IMR-90 (cell line): ENCODE results near the gene DLD. TPM values are rescaled to one million over a fixed set of nuclear protein-coding genes. Genes with fewer than 3 reads are reported as not detected.

Experiments
- ATAC-seq: fragments of 200-7000 bp; cut with Tn5 transposase; 2 replicates; pipeline ENCODE4 v1.9.1; 2020; ENCODE audit warnings: low read depth, mild to moderate bottlenecking, moderate library complexity
- BruUV-seq: library from RNA; stranded (reverse); fragments of 400-500 nt; replicated peaks from 2 replicates; lab custom pipeline; 2021; lab: Mats Ljungman, UMichigan
- CTCF ChIA-PET: fragments of 300-600 bp; formaldehyde crosslinking; extraction: SDS; loops from one replicate; lab custom pipeline; 2021; ENCODE audit warnings: antibody characterized with exemption; lab: Yijun Ruan, JAX
- POLR2A ChIA-PET: fragments of 300-600 bp; sonication (Branson Sonifier 250); formaldehyde crosslinking; loops from one replicate; lab custom pipeline; 2022; ENCODE audit warnings: antibody characterized with exemption; ENCODE audit not compliant: unreplicated experiment; lab: Charles Lee
- DNase-seq: peaks from one replicate; pipeline ENCODE4 v3.0.0; 2013
- H2AFZ ChIP-seq: replicated peaks from 2 replicates; pipeline ENCODE3; 2013; ENCODE audit warnings: low read length, mild to moderate bottlenecking; ENCODE audit not compliant: poor library complexity
- H2AK5ac ChIP-seq: 2 replicates; pipeline ENCODE4 v1.6.1; 2013; ENCODE audit warnings: low read depth, low read length, inconsistent platforms
- H2AK9ac ChIP-seq: replicated peaks from 2 replicates; pipeline ENCODE3; 2013; ENCODE audit warnings: mild to moderate bottlenecking, low read depth, low read length, moderate library complexity; ENCODE audit not compliant: poor library complexity
- H2BK120ac ChIP-seq: 2 replicates; pipeline ENCODE4 v1.6.1; 2013; ENCODE audit warnings: low read depth, low read length, inconsistent platforms
- H2BK15ac ChIP-seq: 3 replicates; pipeline ENCODE4 v1.6.1; 2013; ENCODE audit warnings: low read depth, low read length, inconsistent platforms
- H2BK20ac ChIP-seq: 2 replicates; pipeline ENCODE4 v1.6.1; 2013; ENCODE audit warnings: low read depth, mild to moderate bottlenecking, inconsistent platforms, low read length, moderate library complexity
- H2BK5ac ChIP-seq: 2 replicates; pipeline ENCODE4 v1.6.1; 2013; ENCODE audit warnings: mild to moderate bottlenecking, low read depth, low read length, inconsistent platforms; ENCODE audit not compliant: poor library complexity, severe bottlenecking
- H3K14ac ChIP-seq: replicated peaks from 2 replicates; pipeline ENCODE4 v1.6.1; 2013; ENCODE audit warnings: low read depth, low read length, inconsistent platforms
- H3K18ac ChIP-seq: 2 replicates; pipeline ENCODE4 v1.6.1; 2013; ENCODE audit warnings: low read depth, low read length, control low read depth
- H3K23ac ChIP-seq: 2 replicates; pipeline ENCODE4 v1.6.1; 2013; ENCODE audit warnings: low read depth, low read length, inconsistent platforms
- H3K27ac ChIP-seq: 2 replicates; pipeline ENCODE4 v1.5.1; 2013; ENCODE audit warnings: mild to moderate bottlenecking, control low read depth, low read length; ENCODE audit not compliant: insufficient read depth
- H3K27me3 ChIP-seq: 2 replicates; pipeline ENCODE4 v1.6.1; 2013; ENCODE audit warnings: low read length; ENCODE audit not compliant: control insufficient read depth, insufficient read depth
- H3K36me3 ChIP-seq: 2 replicates; pipeline ENCODE4 v1.6.1; 2013; ENCODE audit warnings: low read length, mixed read lengths; ENCODE audit not compliant: control insufficient read depth, insufficient read depth
- H3K4ac ChIP-seq: 2 replicates; pipeline ENCODE4 v1.6.1; 2013; ENCODE audit warnings: low read depth, low read length, inconsistent platforms
- H3K4me1 ChIP-seq: 2 replicates; pipeline ENCODE4 v1.6.1; 2013; ENCODE audit warnings: low read length, mixed read lengths; ENCODE audit not compliant: control insufficient read depth, insufficient read depth
- H3K4me2 ChIP-seq: 2 replicates; pipeline ENCODE4 v1.6.1; 2013; ENCODE audit warnings: low read depth, mild to moderate bottlenecking, control low read depth, low read length, moderate library complexity
- H3K4me3 ChIP-seq: 2 replicates; pipeline ENCODE4 v1.5.1; 2013; ENCODE audit warnings: low read depth, mild to moderate bottlenecking, control low read depth, low read length, moderate library complexity; ENCODE audit not compliant: insufficient read depth
- H3K56ac ChIP-seq: 2 replicates; pipeline ENCODE4 v1.6.1; 2013; ENCODE audit warnings: low read length, inconsistent platforms; ENCODE audit not compliant: insufficient read depth; ENCODE audit errors: extremely low read depth
- H3K79me1 ChIP-seq, 2 experiments: 2 replicates each; pipeline ENCODE4 v1.6.1; 2013; ENCODE audit warnings: low read length in 2 of 2, inconsistent platforms in 1 of 2, low read depth in 1 of 2
- H3K9ac ChIP-seq: 2 replicates; pipeline ENCODE4 v1.6.1; 2013; ENCODE audit warnings: low read depth, low read length, control low read depth
- H3K9me1 ChIP-seq: 2 replicates; pipeline ENCODE4 v1.6.1; 2013; ENCODE audit warnings: low read length, inconsistent platforms; ENCODE audit not compliant: insufficient read depth
- H3K9me3 ChIP-seq: 2 replicates; pipeline ENCODE4 v1.6.1; 2013; ENCODE audit warnings: low read length; ENCODE audit not compliant: control insufficient read depth, insufficient read depth
- H4K20me1 ChIP-seq: 2 replicates; pipeline ENCODE4 v1.6.1; 2013; ENCODE audit warnings: low read length, inconsistent platforms; ENCODE audit not compliant: insufficient read depth
- H4K5ac ChIP-seq: 2 replicates; pipeline ENCODE4 v1.6.1; 2013; ENCODE audit warnings: mild to moderate bottlenecking, low read depth, low read length, control low read depth
- H4K8ac ChIP-seq, 2 experiments: 2 replicates each; pipeline ENCODE4 v1.6.1; 2013; ENCODE audit warnings: low read depth in 2 of 2, low read length in 2 of 2, control low read depth in 1 of 2, inconsistent platforms in 1 of 2
- H4K91ac ChIP-seq: 2 replicates; pipeline ENCODE4 v1.6.1; 2013; ENCODE audit warnings: low read depth, low read length, inconsistent platforms; ENCODE audit not compliant: insufficient read depth
- BHLHE40 ChIP-seq: fragments of 150-350 bp; IDR thresholded peaks from 2 replicates; pipeline ENCODE4 v1.6.1; 2016; ENCODE audit warnings: mild to moderate bottlenecking, low read depth, low read length
- CEBPB ChIP-seq: IDR thresholded peaks from 2 replicates; pipeline ENCODE4 v1.6.1; 2012; ENCODE audit warnings: low read depth, low read length, improper control_type of control experiment
- FOS ChIP-seq: fragments of 150-350 bp; IDR thresholded peaks from 2 replicates; pipeline ENCODE4 v1.6.1; 2016; ENCODE audit warnings: low read depth, low read length
- MAFK ChIP-seq: IDR thresholded peaks from 2 replicates; pipeline ENCODE4 v1.6.1; 2012; ENCODE audit warnings: low read depth, low read length, improper control_type of control experiment
- MAZ ChIP-seq: IDR thresholded peaks from 2 replicates; pipeline ENCODE4 v1.6.1; 2012; ENCODE audit warnings: low read depth, mild to moderate bottlenecking, low read length, improper control_type of control experiment, moderate library complexity, borderline replicate concordance
- MXI1 ChIP-seq: IDR thresholded peaks from 2 replicates; pipeline ENCODE4 v1.6.1; 2012; ENCODE audit warnings: low read depth, mild to moderate bottlenecking, low read length, moderate library complexity, borderline replicate concordance
- NFE2L2 ChIP-seq: fragments of 150-350 bp; IDR thresholded peaks from 2 replicates; pipeline ENCODE4 v1.6.1; 2016; ENCODE audit warnings: low read depth, mild to moderate bottlenecking, low read length
- POLR2A ChIP-seq: IDR thresholded peaks from 2 replicates; pipeline ENCODE4 v1.6.1; 2012; ENCODE audit warnings: mild to moderate bottlenecking, low read depth, low read length
- RAD21 ChIP-seq: IDR thresholded peaks from 2 replicates; pipeline ENCODE4 v1.6.1; 2012; ENCODE audit warnings: low read length, improper control_type of control experiment
- RCOR1 ChIP-seq: IDR thresholded peaks from 2 replicates; pipeline ENCODE4 v1.6.1; 2012; ENCODE audit warnings: mild to moderate bottlenecking, low read length, improper control_type of control experiment; ENCODE audit not compliant: insufficient replicate concordance
- RFX5 ChIP-seq: IDR thresholded peaks from 2 replicates; pipeline ENCODE4 v1.8.0; 2012; ENCODE audit warnings: low read depth, mild to moderate bottlenecking, low read length, moderate library complexity
- SMC3 ChIP-seq: fragments of 150-350 bp; IDR thresholded peaks from 2 replicates; pipeline ENCODE4 v1.6.1; 2016; ENCODE audit warnings: low read depth, mild to moderate bottlenecking, antibody characterized with exemption, low read length, moderate library complexity
- WGBS, 2 experiments: methylation state at CpG; one replicate each; pipeline versions ENCODE4 v1.1.5 to v1.1.7; 2013; ENCODE audit warnings: missing lambda C conversion rate in 2 of 2; ENCODE audit not compliant: insufficient read length in 1 of 2; ENCODE audit errors: extremely low coverage in 2 of 2; 5-methylcytosine and 5-hydroxymethylcytosine counted together
- dilution Hi-C: fragments of 300-500 bp; cut with HindIII; formaldehyde crosslinking; loops from one replicate; pipeline ENCODE4 v1.14.3; 2018; ENCODE audit warnings: low sequenced_read_pairs; ENCODE audit not compliant: unreplicated experiment
- in situ Hi-C: fragments of 300-500 bp; cut with MboI; formaldehyde crosslinking; loops from 3 replicates; pipeline ENCODE4 v1.14.3; 2019; ENCODE audit warnings: low sequenced_read_pairs, inconsistent platforms, mixed read lengths
- intact Hi-C: fragments of 100-400 bp; cut with micrococcal nuclease; formaldehyde crosslinking; loops from 2 replicates; pipeline ENCODE4 v1.10.0; 2022
- polyA plus RNA-seq, 3 experiments: library from polyadenylated mRNA; depleted of rRNA; stranded (reverse); fragments of >200 nt; gene quantifications; 2 replicates each; pipeline ENCODE4 v1.2.3, GENCODE V29; 2012; ENCODE audit warnings: low replicate concordance in 1 of 3
- total RNA-seq: library from RNA; depleted of rRNA; stranded (reverse); fragments of >200 nt; gene quantifications from 2 replicates; pipeline ENCODE4 v1.2.3, GENCODE V29; 2012
- TF ChIP-seq, protein P1 (sequence below): fragments of 150-350 bp; IDR thresholded peaks from 2 replicates; pipeline ENCODE4 v1.6.1; 2016; ENCODE audit warnings: low read depth, mild to moderate bottlenecking, low read length, moderate library complexity, borderline replicate concordance
- TF ChIP-seq, protein P2 (sequence below): fragments of 150-350 bp; IDR thresholded peaks from 2 replicates; pipeline ENCODE4 v1.6.1; 2017; ENCODE audit warnings: mild to moderate bottlenecking, antibody characterized with exemption, low read length, low read depth

DLD gene
- total and polyA plus RNA-seq, 2 of the 4 experiments (the other 2 are of a cell fraction), result 121 to 361 TPM

GRCh38 chr7:107958764-107959526, 68.0 kb downstream of the DLD start:
- ChIA-PET CTCF (interaction anchor here (1.1 kb wide), 1 partner anchor 187 kb away, joined by 3 read pairs; no protein-coding TSS in a partner anchor), POLR2A (interaction anchor here (0.5 kb wide), 1 partner anchor 172 kb away, joined by 3 read pairs; the partner anchor contains the start of gene LAMB4)
- 61% methylated on average over 7 of the region's 14 CpGs; no CpG with 5 or more reads in 1 of the 2 experiments for WGBS, 2 experiments
- H3K27ac ChIP-seq, result peak overlapping the region; percentile 10; the same call in 1 of the 2 replicates
- peaks cover 15% of the 10 kb centered on the region for H3K9me1 ChIP-seq
- BruUV-seq, result no TSS peak
- peak overlapping the region; percentile 24 for H2AFZ ChIP-seq
- no peaks in the 10 kb centered on the region for H3K27me3 ChIP-seq
- no peak overlapping the region for H2BK15ac ChIP-seq
- peaks cover 20% of the 10 kb centered on the region for H4K20me1 ChIP-seq
- H4K91ac ChIP-seq, result no peak overlapping the region
- no peak overlapping the region for H3K56ac ChIP-seq
- no peak overlapping the region for H4K8ac ChIP-seq
- H3K4me3 ChIP-seq, result no peak overlapping the region
- dilution Hi-C loops, result no loop called here
- H3K4me1 ChIP-seq, result peaks cover 7% of the 10 kb centered on the region
- DNase-seq (peak; percentile 90), ATAC-seq (peak; percentile 86)
- no peak overlapping the region for H4K5ac ChIP-seq
- intact Hi-C loops, result no loop called here
- H3K9ac ChIP-seq, result no peak overlapping the region
- H3K9me3 ChIP-seq, result no peaks in the 10 kb centered on the region
- H2BK120ac ChIP-seq, result no peak overlapping the region
- H2BK20ac ChIP-seq, result no peak overlapping the region
- no peak overlapping the region; the same call in 1 of the 2 replicates for H3K23ac ChIP-seq
- H3K4me2 ChIP-seq, result no peak overlapping the region
- no peak overlapping the region for H3K18ac ChIP-seq
- peak; percentile 14; the same call in 1 of the 2 replicates for TF ChIP-seq FOS
- no peak for TF ChIP-seq RCOR1
- TF ChIP-seq MXI1, result no peak
- TF ChIP-seq MAFK, result peak; percentile 97
- no peak for TF ChIP-seq POLR2A
- TF ChIP-seq BHLHE40, result no peak
- TF ChIP-seq NFE2L2, result no peak
- TF ChIP-seq RFX5, result no peak
- TF ChIP-seq SMC3, result no peak
- TF ChIP-seq, protein P1, sequence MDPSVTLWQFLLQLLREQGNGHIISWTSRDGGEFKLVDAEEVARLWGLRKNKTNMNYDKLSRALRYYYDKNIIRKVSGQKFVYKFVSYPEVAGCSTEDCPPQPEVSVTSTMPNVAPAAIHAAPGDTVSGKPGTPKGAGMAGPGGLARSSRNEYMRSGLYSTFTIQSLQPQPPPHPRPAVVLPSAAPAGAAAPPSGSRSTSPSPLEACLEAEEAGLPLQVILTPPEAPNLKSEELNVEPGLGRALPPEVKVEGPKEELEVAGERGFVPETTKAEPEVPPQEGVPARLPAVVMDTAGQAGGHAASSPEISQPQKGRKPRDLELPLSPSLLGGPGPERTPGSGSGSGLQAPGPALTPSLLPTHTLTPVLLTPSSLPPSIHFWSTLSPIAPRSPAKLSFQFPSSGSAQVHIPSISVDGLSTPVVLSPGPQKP, result no peak
- no peak for TF ChIP-seq MAZ
- peak; percentile 91 for TF ChIP-seq CEBPB
- no peak for TF ChIP-seq RAD21
- TF ChIP-seq, protein P2, sequence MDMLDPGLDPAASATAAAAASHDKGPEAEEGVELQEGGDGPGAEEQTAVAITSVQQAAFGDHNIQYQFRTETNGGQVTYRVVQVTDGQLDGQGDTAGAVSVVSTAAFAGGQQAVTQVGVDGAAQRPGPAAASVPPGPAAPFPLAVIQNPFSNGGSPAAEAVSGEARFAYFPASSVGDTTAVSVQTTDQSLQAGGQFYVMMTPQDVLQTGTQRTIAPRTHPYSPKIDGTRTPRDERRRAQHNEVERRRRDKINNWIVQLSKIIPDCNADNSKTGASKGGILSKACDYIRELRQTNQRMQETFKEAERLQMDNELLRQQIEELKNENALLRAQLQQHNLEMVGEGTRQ, result no peak
- peak overlapping the region; percentile 5; the same call in 1 of the 2 replicates for H3K4ac ChIP-seq
- peaks cover 0 to 35% of the 10 kb centered on the region in 2 experiments; a peak in 3 of 4 replicates for H3K79me1 ChIP-seq
- H3K14ac ChIP-seq, result no peak overlapping the region; the same call in 1 of the 2 replicates
- H2AK9ac ChIP-seq, result peak overlapping the region; percentile 31
- in situ Hi-C loops, result no loop called here
- peaks cover 66% of the 10 kb centered on the region for H3K36me3 ChIP-seq
- H2AK5ac ChIP-seq, result no peak overlapping the region
- no peak overlapping the region for H2BK5ac ChIP-seq
